HG02571 (cell line): ENCODE results near the gene GABRA5.
"Not testable (repeated sequence)": the region's sequence is repeated elsewhere in the genome, so short reads cannot be mapped to it uniquely, and the experiment has no call there.

Source experiments
- ATAC-seq: cut with Tn5 transposase; IDR thresholded peaks from one replicate; pipeline ENCODE4 v1.9.1; 2021; ENCODE audit warnings: mild to moderate bottlenecking, moderate library complexity; ENCODE audit not compliant: unreplicated experiment

Gene GABRA5

DNA sequence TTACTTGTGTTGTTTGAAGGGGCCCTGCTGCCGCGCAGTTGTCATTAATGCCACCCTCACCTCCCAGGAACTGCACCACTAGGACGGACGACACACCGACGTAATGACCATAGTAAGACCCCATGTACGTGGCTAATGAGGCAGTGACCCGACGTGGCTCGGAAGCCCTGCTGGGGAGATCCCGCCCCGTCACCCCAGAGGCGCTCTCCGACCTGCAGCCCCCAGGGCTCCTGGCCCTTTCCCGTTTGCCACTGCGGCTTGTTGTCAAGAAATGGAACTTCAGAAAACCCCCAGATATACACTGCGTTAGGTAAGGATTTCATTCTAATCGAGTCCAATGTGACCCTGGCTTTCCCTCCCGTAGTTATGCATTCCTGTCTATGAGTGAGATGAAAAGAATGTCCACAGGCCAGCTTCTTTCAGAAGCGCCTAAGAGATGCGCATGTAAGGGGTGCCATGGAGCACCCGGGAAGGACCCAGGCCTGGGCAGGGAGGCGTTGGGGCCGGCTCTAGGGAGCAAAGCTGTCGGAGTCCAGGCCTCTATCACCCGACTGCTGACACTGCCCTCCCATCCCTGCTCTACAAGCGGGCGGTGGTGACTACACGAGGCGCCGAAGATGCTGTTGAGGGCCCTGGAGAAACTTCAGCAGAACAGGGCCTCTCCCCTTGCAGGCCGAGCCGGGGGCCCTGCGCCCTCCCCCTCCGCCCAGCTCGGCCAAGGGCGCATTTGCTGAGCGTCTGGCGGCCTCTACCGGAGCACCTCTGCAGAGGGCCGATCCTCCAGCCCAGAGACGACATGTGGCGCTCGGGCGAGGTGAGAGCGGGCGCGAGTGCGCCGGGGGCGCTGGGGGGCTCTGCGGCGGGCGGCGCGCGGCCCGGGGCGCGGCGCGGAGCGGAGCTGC lies at the start of gene GABRA5:
GABRA5 (plus strand) TSS at position 765 of the 902 bp plus-strand sequence. CDS start 2,187 bp downstream, outside the sequence.
- no peak for ATAC-seq

GRCh38 chr15:26831191-26831590 lies 35.7 kb upstream of the GABRA5 start:
- not testable (repeated sequence) for ATAC-seq

GRCh38 chr15:26831951-26832350 lies 34.9 kb upstream of the GABRA5 start:
- no peak for ATAC-seq

DNA sequence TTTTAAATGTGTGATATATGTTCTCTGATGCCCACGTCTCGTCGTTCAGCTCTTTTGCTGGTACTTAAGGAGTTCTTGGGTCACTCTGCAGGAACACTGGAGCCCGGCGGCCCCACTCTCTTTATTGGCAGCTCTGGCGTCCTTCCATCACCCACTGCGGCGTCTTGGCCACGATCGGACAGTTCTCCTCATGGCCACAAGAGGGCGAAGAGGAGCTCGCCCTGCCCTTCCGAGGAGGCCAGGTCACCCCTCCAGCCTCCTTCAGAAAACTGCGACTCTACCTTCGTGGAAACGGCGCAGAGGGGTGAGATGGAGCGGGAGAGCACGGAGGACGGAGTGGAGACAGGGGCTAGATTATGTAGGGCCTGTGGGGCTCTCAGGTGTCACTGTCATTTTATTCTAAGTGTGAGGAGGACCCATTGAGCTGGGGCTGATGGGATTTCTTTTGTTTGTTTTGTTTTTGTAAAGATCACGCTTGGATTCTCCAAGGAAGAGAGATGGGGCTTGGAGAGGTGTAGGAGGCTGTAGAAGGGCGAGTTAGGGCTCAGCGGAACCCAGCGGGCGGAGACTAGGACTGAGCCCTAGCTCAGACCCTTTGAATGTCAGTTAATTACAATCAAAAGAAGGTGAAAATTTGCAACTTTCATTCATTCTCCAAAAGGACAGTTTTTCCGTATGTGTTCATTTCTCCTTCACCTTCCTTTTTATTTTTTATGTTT lies 28.0 kb upstream of the GABRA5 start:
- no peak for ATAC-seq

DNA sequence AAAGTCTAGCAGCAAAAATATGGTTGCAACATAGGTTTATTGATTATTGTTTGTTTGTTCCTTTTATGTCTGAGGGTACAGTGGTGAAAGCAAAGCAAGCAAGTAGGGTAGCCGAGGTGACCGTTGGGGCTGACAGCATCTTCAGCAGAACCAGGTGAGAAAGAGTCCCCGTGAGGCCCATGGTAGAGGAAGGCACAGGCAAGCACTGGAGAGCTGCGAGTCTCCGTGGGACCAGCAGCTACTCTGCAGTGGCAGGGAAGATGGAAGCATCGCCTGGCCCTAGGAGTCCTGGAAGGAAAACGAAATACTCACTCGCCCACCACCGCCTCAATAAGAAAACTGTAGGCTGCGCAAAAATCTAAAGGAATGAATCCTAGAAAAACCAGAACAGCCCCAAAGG lies 25.3 kb upstream of the GABRA5 start:
- ATAC-seq, result no peak

DNA sequence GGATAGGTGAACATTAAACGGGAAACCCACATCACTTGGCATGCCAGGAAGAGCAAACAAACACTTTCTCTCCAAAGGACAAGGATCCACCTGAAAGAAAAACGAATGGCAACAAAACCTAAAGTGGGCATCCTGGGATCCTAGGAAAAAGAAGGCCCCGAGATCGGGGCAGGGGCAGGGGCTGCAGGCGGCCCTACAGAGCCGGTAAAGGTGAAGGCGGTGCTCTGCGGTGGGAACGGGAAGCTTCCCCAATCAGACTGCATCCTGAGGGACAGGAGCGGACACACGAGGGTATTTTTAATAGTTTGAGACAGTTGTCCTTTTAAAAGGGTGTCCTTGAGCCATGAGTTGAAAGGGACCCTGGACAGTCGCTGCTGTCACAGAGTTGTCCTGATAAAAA lies 24.9 kb upstream of the GABRA5 start:
- ATAC-seq, result no peak

DNA sequence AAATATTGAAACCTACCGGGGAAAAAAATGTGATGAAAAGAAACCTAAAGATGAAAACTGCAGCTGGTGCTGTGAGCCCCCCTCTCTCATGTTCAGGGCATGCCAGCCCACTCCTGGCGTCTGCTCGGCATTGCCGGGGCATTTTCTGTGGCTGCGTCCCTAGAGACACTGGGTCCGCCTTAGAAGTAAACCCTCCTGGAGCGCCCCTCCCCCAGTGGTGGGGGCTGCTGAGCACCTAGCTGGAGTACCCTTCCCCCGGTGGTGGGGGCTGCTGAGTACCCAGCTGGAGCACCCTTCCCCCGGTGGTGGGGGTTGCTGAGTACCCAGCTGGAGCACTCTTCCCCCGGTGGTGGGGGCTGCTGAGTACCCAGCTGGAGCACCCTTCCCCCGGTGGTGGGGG lies 24.5 kb upstream of the GABRA5 start:
- ATAC-seq, result no peak

DNA sequence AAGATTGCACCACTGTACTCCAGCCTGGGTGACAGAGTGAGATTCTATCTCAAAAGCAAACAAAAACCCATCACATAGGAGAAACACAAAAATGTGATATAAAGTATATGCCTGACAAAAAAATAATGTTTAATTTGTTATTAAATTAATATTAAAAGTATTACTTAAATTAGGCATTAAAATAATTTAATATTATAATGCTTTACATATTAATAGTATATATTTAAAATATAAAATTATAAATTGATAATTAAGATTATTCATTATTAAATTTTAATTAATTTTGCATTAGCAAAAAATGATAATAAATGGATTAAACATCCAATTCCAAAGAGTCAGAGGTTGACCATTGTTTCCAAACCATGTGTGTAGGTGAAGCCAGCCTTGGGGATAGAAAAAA lies 22.0 kb upstream of the GABRA5 start:
- ATAC-seq, result no peak

GRCh38 chr15:26848498-26848897 lies 18.4 kb upstream of the GABRA5 start:
- ATAC-seq, result no peak

DNA sequence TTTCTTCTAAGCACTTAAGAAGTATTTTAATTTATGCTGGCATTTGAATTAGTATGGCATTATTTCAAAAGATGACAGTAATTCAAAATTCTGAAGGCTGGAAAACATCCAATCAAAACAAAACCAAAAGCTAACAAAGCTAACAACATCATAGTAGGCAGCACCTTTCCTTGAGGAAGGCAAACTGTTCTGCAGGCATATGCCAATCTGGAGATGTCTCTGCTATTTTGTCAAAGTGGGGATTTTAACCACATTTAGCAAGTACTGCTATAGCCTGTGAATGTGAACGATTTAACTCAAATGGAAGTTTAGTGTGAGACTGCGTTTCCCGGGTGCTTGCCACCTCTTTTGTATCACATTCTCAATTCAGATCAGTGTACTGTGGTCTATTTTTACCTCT lies 16.7 kb upstream of the GABRA5 start:
- no peak for ATAC-seq

DNA sequence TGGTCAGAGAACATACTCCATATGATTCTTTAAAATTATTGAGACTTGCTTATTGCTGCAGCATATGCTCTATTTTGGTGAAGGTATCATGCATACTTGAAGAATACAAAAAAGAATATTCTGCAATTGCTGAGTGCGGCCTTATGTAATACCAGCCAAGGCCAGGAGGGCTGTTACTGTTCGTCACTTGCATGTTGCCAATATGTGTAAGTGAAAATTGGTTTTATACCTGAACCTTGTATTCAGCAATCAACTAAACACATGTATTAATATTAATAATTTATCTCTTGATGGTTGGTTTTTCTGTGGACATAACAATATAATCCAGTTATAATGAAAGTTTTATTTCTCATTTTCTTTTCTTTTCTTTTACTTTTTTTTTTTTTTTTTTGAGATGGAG lies 13.9 kb upstream of the GABRA5 start:
- no peak for ATAC-seq

- no peak for ATAC-seq
These were observed 12.4 kb upstream of the GABRA5 start for GRCh38 chr15:26854435-26854834.

GRCh38 chr15:26864664-26865191 lies 2.1 kb upstream of the GABRA5 start:
- ATAC-seq, result no peak

DNA sequence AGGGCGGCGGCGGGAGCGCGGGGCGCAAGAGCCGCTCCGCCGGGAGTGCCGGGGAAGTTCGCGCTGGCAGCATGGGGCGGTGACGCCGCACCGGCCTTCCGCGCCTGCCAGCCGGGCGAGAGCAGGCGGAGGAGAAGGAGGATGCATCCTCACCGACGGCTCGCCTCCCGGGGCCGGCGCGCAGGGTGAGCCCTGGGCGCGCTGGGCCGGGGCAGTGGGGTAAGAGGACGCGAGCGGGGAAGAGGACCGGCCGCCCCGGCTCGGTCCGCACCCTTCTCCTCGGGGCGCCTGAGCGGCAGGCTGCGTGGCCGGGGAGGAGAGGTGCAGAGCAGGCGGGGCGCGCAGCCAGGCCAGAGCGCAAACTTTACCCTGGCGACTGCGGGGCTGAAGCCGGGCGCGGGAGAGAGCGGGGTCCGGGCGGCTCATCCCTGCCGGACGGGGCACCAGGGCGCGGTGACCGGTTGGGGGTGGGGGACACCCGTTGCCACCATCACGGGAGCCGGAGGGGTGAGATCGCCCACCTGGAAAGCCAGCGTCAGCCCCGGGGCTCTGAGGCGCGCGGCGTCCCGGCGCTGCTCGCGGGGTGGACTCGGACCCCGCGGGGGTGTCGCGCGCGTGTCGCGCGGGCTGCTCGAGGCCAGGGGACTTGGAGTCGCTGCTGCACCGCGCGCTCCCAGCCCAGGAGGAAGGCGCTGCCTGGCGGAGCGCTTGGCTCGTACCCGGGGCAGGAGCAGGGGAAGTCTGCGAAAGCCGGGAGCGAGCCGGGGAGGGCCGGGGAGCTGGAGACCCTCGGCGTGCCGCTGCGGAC lies 542 bp downstream of the GABRA5 start:
- ATAC-seq, result no peak

GRCh38 chr15:26868029-26868685 lies 1.3 kb downstream of the GABRA5 start:
- no peak for ATAC-seq

DNA sequence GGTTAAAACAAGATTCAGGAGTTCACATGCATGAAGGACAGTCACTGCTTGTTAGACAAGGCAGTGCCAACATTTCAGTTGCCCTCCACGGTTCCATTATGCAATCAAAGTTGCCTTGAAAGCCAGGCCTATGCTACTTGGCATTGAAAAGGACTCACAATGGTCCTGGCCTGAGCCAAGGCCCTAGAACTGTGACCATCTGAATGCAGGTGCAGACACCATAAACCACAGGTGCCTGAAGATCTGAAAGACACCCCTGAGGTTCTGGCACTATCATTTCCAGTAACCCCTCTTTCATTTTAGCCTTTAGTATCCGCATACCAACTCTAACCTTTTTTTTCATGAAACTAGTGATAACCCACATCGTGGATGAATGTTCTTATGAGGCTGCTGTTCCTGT lies 2.8 kb downstream of the GABRA5 start:
- ATAC-seq, result no peak

- no peak for ATAC-seq
These were observed 3.5 kb downstream of the GABRA5 start for GRCh38 chr15:26870346-26870745.

- no peak for ATAC-seq
These were observed 5.3 kb downstream of the GABRA5 start for GRCh38 chr15:26872206-26872605.

- no peak for ATAC-seq
These were observed 7.0 kb downstream of the GABRA5 start for GRCh38 chr15:26873846-26874245.

- ATAC-seq, result no peak
These were observed 8.1 kb downstream of the GABRA5 start for GRCh38 chr15:26874774-26875475.
